Measurements from ENCODE around the gene SLC26A8. TPM values are rescaled to one million over a fixed set of nuclear protein-coding genes. Genes with fewer than 3 reads are reported as not detected.
"Not testable (repeated sequence)": the region's sequence is repeated elsewhere in the genome, so short reads cannot be mapped to it uniquely, and the experiment has no call there.

SLC26A8 gene
- total RNA-seq, 4 donors from 2014 or later: 0.07 TPM; not detected in 3

DNA sequence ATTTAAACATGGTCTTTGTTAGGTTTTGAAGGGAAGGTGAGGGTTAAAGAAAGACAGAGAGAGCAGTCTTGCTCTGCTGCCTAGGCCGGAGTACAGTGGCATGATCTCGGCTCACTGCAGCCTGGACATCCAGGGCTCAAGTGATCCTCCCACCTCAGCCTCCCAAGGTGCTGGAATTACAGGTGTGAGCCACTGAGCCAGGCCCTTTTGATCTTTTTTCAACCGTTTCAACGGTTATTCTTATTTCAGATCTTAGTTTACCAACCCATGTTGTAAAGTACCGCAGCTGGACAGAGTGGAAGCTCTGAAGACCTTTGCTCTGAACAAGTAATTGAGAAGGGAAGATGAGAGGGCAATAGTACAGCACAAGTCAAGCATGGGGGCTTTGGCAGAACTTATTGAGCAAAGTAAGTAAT is 102.3 kb downstream of the SLC26A8 start:
- no peaks in the 10 kb centered on the region for H3K9me3 ChIP-seq
- H3K27me3 ChIP-seq: no peaks in the 10 kb centered on the region
- H3K36me3 ChIP-seq: no peaks in the 10 kb centered on the region
- no peaks in the 10 kb centered on the region for H3K4me1 ChIP-seq
- intact Hi-C loops (cut with DNase I; ENCODE audit: low total_unique reads): no loop called here
- no peak for DNase-seq
- H3K27ac ChIP-seq: no peak overlapping the region
- H3K4me3 ChIP-seq: no peak overlapping the region
- TF ChIP-seq, protein P1, sequence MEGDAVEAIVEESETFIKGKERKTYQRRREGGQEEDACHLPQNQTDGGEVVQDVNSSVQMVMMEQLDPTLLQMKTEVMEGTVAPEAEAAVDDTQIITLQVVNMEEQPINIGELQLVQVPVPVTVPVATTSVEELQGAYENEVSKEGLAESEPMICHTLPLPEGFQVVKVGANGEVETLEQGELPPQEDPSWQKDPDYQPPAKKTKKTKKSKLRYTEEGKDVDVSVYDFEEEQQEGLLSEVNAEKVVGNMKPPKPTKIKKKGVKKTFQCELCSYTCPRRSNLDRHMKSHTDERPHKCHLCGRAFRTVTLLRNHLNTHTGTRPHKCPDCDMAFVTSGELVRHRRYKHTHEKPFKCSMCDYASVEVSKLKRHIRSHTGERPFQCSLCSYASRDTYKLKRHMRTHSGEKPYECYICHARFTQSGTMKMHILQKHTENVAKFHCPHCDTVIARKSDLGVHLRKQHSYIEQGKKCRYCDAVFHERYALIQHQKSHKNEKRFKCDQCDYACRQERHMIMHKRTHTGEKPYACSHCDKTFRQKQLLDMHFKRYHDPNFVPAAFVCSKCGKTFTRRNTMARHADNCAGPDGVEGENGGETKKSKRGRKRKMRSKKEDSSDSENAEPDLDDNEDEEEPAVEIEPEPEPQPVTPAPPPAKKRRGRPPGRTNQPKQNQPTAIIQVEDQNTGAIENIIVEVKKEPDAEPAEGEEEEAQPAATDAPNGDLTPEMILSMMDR (IDR thresholded peaks at IDR 0.05): no peak
- TF ChIP-seq POLR2A (IDR thresholded peaks at IDR 0.05): no peak

DNA sequence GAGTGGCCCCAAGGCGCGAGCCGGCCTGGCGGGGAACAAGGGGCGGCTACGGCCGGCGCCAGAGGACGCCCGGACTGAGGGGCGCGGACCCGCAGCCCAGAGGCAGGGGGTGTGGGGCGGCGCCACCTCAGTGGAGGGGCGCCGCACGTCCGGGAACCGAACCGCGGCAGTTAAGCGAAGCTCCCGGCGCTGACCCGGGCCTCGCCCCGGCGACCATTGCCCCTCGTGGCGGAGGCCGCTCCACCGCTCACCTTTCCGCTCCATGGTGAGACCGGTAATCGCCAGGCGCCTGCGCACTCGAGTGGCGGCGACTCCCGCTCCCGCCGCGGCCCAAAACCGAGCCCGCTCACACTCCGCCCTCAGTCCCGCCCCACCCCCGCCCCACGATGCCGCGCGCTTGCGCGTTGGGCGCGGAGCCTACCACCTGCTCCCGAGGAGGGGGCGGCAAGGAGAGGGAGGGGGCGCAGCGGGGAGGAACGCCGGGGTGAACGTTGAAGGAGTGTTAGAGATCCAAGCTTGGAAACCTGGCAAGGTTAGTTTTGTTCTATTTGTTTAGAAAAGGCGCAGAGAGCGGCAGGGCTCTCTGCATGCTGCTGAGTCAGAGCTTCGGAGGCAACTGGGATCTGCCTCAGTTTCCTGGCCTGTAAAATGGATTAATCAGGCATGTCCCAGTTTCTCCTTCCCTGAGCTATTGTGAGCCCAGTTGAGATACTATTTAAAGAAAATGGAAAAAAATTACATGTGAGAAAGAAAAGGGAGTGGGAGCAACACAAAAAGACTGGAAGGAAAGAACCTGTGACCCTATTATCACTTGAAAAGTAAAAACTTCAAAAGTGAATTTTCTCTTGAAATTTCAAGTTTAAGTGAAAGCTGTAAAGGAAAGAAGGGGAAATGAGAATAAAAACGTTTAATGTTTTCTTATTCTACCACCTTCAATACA is 103.4 kb downstream of the SLC26A8 start, which contains the start of gene SRPK1:
SRPK1 (minus strand) TSS at position 306 of the 940 bp plus-strand sequence; CDS start at position 264, 42 bp downstream.
- peak; percentile 67 to 74 for TF ChIP-seq POLR2A (IDR thresholded peaks at IDR 0.05)
- TF ChIP-seq, protein P1 (IDR thresholded peaks at IDR 0.05): peak in 2 of 4 experiments; percentile 4 to 15
- no peaks in the 10 kb centered on the region for H3K4me1 ChIP-seq

DNA sequence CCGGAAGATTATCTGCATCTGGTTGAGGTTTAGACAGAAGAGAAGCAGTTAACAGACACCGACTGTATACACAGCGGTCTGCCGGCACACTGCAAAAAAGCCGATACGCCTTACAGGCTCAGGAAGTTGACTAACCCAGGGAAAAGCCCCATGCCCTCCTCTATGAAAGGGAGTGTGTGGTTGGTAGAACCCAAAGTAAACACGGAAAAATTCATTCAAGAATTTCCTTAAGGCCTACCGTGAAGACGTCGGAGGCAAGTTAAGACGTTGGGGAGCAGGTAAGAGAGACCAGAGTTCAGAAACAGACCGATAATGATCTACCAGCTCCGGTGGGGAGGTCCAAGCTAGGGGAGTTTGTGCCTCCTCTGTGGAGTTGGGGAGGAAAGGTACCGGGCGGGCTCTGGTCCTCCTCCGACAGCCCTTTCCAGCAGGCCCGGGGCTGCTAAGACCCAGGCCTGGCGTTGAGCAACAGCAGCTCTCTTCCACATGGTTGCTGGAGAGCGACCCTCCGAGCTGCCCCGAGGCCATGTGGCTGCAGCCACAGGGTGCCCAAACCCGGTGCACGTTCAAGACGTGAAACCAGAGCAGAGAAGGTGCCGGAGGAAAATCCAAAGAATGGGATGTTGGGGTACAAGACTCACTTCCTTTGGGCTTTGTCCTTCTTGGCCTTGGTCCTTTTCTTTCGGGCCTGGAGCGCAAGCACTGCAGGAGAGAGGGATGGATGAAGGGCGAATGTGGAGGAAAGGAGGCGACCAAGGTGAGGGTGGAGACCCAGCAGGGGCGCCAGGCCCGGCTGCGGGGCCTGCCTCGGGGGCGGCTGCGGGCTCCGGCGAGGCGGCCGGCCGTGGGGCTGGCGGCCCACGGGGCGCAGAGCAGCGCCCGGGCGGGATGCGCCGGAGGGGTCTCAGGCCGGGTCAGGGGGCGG is 104.4 kb downstream of the SLC26A8 start:
- H3K27me3 ChIP-seq: no peaks in the 10 kb centered on the region
- no peak for TF ChIP-seq POLR2A (IDR thresholded peaks at IDR 0.05)
- TF ChIP-seq, protein P1 (IDR thresholded peaks at IDR 0.05): no peak
- intact Hi-C loops (cut with DNase I; ENCODE audit: low total_unique reads): no loop called here

More for the DNA sequence above, 103.4 kb downstream of the SLC26A8 start, which contains the start of gene SRPK1:
- Histone ChIP-seq H3K27ac (peak within 1 kb of the TSS; percentile 85 to 87), H3K4me3 (peak within 1 kb of the TSS; percentile 86 to 94), H3K36me3 (no peaks in the 10 kb centered on the region), H3K9me3 (no peaks in the 10 kb centered on the region), H3K27me3 (no peaks in the 10 kb centered on the region)
- DNase-seq: peak; percentile 80 to 86
- intact Hi-C loops (cut with DNase I; ENCODE audit: low total_unique reads): no loop called here

DNA sequence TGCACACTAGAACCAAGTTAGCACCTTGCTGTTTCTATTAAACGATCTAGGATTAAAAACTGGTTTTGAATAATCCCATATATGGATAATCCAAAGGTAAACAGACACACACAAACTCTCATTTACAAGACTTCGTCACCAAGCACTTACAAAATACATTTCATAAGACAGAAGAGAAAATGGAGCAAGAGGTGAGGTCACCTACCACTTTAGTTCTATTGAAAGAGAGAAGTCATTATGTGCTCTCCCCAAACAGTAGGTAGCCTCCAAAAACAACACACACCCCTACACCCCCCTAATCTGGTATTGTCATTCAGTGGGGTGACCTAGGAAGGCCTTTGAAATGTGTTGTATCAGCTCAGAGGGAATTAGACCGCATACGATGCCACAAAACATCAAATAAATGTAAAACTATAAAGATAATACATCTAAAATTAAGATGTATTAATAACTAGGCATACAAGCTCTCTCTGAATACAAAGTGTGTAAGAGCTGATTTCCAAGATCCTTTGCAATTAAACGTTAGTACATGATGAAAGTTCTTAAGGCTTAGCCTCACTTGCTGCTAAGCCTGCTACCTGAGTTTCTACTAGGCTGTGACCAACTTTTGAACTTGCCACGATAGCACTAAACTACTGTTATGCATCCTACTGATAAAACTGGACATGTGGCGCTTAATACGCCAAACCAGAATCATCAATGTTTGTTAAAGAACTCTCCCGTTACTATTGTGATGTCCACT is 105.2 kb downstream of the SLC26A8 start:
- Histone ChIP-seq H3K4me1 (no peaks in the 10 kb centered on the region), H3K27me3 (no peaks in the 10 kb centered on the region), H3K4me3 (peak overlapping the region; percentile 86 to 94), H3K36me3 (no peaks in the 10 kb centered on the region), H3K9me3 (no peaks in the 10 kb centered on the region), H3K27ac (peak overlapping the region; percentile 85 to 87)
- DNase-seq: no peak
- TF ChIP-seq, protein P1 (IDR thresholded peaks at IDR 0.05): no peak
- no peak for TF ChIP-seq POLR2A (IDR thresholded peaks at IDR 0.05)
- intact Hi-C loops (cut with DNase I; ENCODE audit: low total_unique reads): no loop called here

More for the DNA sequence above, 104.4 kb downstream of the SLC26A8 start:
- Histone ChIP-seq H3K27ac (peak overlapping the region; percentile 85 to 87), H3K4me1 (no peaks in the 10 kb centered on the region), H3K4me3 (peak overlapping the region; percentile 86 to 94), H3K9me3 (no peaks in the 10 kb centered on the region), H3K36me3 (no peaks in the 10 kb centered on the region)
- no peak for DNase-seq

DNA sequence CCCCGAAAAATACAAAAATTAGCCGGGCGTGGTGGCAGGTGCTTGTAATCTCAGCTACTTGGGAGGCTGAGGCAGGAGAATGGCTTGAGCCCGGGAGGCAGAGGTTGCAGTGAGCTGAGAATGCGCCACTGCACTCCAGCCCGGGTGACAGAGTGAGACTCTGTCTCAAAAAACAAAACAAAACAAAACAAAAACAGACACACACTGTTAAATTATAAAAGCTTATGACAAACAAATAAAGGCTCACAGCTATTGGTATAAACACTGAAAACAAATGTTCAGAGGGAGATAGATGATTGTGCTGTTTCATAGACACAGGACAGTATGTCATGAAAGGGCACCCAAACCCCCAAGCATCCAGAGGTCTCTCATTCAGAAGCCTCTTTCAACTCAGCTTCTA is 107.5 kb downstream of the SLC26A8 start:
- H3K27me3 ChIP-seq; DNase-seq; intact Hi-C loops (cut with DNase I; ENCODE audit: low total_unique reads); H3K9me3 ChIP-seq; H3K36me3 ChIP-seq; H3K27ac ChIP-seq; H3K4me1 ChIP-seq; H3K4me3 ChIP-seq: not testable (repeated sequence)
